ENCODE measurements around the gene TNNC2.
A peak's percentile ranks its signal among the peaks of the same experiment; 100 is the strongest.
"Not testable (repeated sequence)": the region's sequence is repeated elsewhere in the genome, so short reads cannot be mapped to it uniquely, and the experiment has no call there.

TNNC2 gene

DNA sequence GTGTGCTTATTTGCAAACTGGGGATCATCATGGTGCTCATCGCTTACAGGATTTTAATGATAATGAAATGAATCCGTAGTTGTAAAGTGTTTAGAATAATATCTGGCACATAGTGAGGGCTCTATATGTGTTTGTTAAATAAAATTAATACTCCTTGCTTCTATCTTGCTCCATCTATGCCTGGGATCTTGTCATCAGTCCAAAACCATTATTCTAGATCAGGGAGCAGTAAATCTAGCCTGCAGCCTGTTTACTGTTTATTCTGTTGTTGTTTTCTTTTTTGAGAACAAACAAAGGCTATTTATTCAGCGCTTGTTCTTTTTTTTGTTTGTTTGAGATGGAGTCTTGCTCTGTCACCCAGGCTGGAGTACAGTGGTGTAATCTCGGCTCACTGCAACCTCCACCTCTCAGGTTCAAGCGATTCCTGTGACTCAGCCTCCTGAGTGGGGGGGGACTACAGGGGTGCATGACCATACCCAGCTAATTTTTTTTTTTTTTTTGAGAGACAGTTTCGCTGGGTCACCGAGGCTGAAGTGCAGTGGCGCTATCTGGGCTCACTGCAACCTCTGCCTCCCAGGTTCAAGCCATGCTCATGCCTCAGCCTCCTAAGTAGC, 22.0 kb upstream of the TNNC2 start:
- no peak for DNase-seq (ENCODE audit: low read depth)

DNA sequence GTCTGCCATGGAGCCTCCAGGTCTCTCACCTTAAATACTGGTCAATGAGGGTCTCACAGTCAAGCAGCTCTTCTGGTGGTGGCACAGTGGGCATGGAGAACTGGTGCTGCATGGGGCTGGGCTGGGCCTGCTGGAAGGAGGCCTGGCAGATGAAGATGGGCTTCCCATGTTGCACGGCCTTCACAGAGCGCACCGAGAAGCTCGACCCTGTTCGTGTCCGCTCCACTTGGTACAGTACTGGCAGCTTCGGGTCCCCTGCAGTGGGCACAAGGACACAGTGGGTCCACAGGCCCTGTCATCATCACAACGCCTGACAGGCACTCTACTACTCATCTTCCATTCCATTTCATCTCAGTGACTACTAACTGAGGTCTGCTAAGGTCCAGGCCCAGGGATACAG, 21.3 kb upstream of the TNNC2 start:
- no peak for DNase-seq (ENCODE audit: low read depth)

DNA sequence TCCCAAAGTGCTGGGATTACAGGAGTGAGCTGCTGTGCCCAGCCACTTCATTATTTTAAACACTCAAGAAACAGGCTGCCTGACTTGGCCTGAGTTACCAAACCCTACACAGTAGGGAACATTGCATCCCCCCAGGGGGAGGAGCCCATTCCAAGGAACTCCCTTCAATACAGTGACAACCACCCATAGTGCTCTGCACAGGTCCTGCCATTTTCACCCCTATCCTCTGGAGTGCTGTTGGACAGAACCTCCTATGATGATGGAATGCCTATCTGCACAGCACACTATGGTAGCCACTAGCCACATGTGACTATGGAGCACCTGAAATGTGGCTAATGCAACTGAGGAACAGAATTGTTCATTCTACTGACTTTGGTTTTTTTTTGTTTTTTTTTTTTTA, 18.3 kb upstream of the TNNC2 start:
- no peak for DNase-seq (ENCODE audit: low read depth)

DNA sequence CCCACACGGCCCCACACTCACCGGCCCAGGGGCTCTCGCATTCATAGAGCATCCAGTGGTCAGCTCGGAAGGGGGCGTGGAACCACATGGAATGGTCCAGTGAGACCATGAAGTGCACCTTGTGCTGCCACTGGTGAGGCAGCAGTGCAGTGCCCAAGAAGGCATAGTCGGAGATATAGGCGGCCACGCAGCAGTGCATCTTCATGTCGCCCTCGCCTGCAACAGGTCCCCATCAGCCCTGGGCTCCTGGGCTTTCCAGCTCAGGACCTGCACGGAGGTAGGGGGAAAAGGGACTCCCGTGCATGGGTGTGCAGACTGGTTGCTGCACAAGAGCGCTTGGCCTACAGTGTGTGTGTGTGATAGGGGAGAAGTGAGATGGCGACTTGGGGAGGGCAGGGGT, 16.4 kb upstream of the TNNC2 start:
- DNase-seq (ENCODE audit: low read depth), result no peak

DNA sequence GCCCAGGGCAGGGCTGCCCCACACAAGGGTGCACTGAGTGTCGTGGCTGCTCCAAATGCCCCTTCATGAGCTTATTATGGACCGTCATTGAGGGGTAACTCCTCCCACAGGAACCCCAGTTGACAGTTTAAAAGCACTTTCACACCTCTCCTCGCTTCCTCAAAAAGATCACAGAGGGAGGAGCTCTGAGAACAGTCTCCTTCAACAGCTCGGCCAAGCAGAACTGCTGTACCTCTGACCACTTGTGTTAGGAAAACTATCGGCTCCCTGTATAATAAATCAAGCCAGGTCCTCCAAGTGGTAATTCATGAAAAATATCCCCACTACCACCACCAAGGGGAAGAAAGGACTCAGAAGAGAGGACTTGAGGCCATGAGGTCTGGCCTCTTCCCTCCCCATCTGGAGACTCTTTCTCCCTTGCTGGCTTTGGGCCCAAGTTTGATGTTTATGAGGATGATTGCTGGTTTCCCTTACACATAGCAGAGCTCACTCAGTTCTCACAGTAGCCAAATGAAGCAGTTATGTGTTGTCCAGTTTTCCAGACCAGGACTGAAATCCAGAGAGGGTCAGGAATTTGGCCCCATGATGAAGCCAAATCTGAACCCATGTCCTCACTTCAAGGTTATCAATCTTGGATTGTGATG, 15.2 kb upstream of the TNNC2 start:
- DNase-seq (ENCODE audit: low read depth), result no peak

DNA sequence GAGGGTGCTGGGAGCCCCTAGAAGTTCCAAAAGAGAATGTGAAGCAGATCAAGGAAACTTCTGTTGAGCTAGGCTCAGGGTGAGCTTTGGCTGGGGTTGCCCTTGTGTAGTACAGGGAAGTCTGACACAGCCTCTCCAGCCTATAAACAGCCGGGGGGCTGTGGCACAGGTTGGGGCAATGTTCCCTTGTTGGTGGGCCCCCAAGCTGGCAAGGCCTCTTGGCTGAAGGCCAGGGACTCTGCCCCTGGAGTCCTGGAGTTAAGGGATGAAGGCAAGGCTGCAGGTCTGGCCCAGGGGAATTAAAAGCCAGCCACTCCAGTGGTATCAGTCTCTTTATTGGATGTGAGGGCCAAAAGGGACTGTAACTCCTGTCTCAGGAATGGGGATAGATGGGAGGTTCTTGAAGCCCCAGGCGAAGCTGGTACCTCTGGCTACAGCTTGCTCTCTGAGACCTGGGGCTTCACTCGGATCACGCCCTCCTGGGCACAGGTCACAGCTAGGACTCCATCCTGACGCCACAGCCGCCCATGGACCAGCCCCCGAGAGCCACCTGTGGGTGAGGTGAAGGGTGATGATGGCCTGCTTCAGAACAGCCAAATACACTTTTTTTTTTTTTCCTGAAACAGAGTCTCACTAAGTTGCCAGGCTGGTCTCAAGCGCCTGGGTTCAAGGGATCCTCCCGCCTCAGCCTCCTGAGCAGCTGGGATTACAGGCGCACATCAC, 14.5 kb upstream of the TNNC2 start:
- DNase-seq (ENCODE audit: low read depth), result no peak

DNA sequence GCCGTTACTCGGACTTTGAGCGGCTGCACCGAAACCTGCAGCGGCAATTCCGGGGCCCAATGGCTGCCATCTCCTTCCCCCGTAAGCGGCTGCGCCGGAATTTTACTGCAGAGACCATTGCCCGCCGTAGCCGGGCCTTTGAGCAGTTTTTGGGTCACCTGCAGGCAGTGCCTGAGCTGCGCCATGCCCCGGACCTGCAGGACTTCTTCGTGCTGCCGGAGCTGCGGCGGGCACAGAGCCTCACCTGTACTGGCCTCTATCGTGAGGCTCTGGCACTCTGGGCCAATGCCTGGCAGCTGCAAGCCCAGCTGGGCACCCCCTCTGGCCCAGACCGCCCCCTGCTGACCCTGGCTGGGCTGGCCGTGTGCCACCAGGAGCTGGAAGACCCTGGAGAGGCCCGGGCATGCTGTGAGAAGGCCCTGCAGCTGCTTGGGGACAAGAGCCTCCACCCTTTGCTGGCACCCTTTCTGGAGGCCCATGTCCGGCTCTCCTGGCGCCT, 13.6 kb upstream of the TNNC2 start:
- DNase-seq (ENCODE audit: low read depth), result no peak

DNA sequence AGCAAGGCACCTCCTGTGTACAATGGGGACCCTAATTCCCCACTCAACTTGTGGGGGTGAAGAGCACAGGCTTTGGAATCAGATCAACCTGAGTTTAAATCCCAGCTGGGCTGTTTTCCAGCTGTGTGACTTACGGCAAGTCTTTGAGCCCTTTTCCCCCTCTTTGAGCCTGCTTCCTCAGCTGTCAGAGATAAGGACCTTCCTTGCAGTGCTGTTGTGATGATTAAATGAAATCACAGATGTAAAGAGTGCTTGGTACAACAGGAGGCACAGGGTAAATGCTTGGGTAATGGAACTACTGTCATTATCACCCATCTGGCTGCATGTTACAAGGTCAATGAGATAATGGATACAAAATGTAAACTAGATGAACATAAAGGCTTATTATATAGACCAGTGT, 9.7 kb upstream of the TNNC2 start:
- DNase-seq (ENCODE audit: low read depth), result no peak

DNA sequence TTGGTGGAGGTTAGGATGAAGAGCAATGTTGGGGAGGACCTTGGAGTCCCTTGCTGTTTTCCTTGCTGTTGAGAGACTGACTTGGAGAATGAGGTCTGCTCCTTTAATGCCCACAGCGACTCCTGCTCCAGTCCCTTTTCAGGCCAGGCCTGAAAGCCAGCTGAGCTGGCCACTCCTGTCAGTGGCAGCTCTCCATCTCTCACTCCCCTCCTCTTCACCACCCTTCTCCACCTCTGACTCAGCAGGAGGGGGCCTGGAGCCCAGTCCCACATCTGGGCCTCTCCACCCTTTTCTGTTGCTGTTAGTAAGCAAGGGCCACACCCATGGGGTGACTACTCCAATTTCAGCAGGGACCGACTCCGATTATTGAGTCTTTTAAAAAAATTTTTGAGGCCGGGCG, 8.7 kb upstream of the TNNC2 start:
- DNase-seq (ENCODE audit: low read depth), result no peak

DNA sequence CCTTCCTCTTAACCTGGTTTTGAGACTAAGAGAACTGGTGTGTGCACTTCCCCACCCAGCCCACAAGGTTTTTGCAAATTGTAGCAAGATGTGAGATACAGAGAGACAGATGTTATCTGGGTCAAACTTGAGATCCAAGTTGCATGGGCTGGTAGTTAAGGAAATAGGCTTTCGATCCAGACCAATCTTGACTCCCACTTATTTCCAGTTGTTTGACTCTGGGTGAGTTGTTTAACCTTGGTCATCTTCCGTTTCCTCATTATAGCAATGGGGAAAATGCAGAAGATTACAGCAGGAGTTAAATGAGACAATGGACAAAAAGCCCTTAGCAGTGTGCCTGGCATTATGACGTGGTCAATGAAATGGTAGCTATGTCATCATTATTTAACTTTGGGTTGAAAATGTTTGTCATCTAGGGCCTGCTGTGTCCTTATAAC, 8.2 kb upstream of the TNNC2 start:
- no peak for DNase-seq (ENCODE audit: low read depth)

DNA sequence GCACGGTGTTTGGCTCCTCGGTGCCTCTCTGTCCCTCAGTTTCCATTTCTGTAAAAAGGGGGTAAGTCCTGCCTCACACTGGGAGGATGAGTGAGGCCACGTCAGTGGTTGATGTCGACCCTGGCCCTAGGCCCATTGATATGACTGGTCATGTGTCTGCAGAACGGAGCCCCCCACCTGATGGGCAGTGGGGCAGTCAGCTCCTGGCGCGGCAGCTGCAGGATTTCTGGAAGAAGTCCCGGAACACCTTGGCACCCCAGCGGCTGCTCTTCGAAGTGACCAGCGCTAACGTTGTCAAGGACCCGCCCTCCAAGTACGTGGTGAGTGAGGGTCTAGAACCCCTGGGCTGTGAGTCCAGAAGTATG, 7.7 kb upstream of the TNNC2 start:
- no peak for DNase-seq (ENCODE audit: low read depth)

DNA sequence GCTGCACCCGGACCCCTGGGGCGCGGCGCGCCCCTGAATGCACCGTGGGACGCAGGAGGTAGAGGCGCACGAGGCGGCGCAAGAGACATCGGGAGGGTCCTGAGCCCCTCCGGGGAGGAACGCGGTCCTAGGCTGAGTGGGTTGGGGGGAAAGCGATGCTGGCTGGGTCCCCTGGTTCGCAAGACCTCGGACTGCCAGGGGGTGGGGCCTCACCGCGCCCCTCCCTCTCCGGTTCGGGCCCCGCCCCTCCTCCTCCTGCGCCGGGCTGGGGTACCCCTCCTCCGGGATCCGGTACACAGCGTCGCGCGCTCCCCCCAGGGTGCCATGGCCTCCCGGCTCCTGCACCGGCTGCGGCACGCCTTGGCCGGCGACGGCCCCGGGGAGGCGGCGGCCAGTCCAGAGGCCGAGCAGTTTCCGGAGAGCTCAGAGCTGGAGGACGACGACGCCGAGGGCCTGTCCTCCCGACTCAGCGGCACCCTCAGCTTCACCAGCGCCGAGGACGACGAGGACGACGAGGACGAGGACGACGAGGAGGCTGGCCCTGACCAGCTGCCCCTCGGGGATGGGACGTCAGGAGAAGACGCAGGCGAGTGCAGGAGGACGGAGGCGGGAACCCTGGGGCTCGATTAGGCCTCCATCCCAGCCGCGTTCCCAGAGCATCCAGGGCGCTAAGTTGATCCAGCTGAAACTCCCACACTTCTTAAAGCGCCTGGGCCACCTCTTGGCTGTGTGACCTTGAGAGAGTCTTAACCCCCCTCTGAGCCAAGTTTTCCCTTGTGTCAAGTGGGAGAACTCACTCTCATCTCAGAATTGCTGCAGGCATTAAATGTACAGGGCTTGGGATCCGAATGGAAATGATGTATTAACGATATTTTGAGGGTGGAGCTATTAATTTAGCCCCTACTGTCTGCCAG, 7.0 kb upstream of the TNNC2 start:
- DNase-seq (ENCODE audit: low read depth), result peak; percentile 18

DNA sequence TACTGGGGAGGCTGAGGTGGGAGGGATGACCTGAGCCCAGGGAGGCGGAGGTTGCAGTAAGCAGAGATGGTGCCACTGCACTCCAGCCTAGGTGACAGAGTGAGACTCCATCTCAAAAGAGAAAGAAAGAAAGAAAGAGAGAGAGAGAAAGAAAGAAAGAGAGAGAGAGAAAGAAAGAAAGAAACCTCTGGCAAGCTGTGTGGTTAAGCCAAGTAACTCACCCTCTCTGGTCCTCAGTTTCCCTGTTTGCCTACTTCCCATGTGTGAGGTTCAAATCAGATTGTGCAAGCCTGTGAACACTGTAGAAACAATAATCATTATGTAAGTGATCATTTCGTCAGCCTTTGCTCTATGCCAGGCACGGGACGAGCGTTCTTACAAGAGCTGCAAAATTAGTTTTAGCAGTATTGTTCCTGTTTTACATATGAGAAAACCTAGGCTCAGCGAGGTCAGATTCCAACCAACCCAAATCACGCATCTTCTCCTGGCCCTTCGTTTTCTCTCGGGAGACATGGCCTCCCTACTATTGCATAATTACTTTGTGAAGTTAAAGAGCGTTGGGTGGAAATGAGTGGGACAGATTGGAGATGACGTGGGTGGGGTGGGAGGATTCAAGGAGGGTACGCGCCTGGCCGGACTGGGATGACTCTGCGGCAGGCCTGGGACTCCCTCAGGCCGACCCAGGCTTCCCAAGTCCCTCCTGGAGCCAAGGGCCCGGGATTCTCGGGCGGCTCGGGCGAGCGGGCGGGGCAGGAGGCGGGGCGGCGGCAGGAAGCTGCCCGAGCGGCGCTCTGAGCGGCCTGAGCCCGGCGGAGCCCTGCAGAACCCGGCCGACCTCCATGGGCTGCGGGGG, 6.1 kb upstream of the TNNC2 start, which contains the start of gene SNX21:
Gene SNX21 (plus strand): TSS at position 770 of the 853 bp plus-strand sequence. CDS start 121 bp downstream, outside the sequence.
- DNase-seq (ENCODE audit: low read depth), result peak; percentile 3

DNA sequence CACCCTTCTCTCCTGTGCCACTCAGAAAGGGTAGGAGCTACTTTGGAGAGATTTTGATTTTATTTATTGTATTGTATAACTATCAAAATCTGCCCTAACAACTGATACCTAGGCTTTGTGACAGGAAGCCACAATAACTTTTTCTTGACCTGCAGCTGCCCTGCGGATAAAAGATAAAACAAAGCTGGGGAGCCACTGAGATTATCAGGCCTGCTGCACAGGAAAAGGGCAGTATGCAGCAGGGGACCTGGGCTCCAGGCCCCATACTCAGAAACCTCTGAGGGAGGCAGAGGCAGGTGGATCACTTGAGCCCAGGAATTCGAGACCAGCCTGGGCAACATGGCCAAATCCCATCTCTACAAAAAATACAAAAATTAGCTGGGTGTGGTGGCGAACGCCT, 5.5 kb upstream of the TNNC2 start:
- no peak for DNase-seq (ENCODE audit: low read depth)

DNA sequence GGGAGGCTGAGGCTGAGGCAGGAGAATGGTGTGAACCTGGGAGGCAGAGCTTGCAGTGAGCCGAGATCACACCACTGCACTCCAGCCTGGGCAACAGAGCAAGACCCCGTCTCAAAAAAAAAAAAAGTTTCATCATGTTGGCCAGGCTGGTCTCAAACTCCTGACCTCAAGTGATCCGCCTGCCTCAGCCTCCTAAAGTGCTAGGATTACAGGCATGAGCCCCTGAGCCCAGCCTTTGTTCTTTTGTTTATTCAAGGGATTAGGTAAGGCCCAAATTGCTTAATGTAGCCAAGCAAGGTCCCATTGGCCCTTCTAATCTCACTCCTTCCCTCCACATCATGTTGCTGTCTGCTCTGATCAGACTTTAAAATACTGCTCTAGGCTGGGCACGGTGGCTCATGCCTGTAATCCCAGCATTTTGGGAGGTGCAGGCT, 2.6 kb upstream of the TNNC2 start:
- DNase-seq (ENCODE audit: low read depth), result not testable (repeated sequence)

DNA sequence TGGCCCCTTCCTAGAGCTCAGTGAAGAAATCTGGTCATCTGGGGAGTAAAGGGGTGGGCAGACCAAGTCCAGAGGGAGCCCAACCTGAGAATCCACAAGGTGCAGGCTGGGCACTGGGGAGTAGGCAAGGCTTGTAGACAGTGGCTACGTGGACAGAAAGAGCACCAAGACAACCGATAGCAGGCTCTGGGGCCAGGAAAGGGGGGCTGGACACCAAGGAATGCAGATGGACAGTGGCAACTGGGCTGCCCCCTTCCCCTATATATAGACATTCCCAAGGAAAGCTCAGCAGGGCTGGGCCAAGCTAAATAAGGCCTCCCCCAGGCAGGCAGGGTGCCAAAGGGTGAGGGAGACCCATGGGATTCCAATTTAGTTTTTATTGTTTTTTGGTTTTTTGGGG, 1.5 kb upstream of the TNNC2 start:
- no peak for DNase-seq (ENCODE audit: low read depth)

DNA sequence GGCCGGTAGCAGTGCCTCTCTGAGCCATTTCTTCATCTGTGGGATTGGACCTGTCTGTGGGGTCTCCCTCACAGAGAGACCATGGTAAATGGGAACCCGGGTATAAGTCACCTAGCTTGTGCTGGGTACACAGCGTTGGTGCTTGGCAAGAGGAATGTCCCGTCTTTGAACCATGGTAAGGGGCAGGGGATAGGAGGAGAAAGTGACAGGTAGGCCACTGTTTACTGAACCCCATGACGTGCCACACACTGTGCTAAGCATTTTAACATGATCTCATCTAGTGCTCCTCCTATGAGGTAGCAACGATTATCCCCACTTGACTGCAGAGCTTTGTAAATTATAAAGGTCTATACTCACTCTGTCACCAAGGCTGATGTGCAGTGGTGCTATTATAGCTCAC, 600 bp upstream of the TNNC2 start:
- DNase-seq (ENCODE audit: low read depth), result no peak

DNA sequence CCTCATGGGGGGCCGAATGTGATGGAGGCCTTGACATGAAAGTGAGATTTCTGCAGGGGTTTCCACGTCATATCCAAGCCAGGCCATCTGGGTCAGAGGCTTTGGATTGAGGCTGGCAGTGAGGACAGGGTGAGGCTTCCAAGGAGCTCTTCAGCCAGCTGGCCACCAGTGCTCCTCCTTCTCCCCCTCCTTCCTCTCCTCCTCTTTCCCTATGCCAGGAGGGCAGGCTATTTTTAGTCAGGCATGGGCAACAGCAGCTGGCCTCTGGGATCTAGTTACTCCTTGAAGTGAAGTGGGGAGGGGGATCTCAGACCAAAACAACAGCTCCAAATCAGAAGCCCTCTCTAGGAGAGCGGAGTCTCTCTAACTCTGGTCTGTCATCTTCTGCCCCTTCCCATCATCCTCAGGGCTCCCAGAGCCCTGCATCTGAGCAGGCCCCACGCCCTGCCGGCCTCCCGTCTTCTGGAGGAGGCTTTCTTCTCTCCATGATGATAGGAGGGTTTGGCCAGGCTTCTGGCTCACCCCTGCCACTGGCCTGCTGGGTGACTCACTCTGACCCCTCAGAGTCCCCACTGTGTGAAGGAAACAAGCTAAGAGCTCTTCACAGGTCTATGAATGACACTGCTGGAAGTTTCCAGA, 612 bp downstream of the TNNC2 start:
- DNase-seq (ENCODE audit: low read depth), result no peak

DNA sequence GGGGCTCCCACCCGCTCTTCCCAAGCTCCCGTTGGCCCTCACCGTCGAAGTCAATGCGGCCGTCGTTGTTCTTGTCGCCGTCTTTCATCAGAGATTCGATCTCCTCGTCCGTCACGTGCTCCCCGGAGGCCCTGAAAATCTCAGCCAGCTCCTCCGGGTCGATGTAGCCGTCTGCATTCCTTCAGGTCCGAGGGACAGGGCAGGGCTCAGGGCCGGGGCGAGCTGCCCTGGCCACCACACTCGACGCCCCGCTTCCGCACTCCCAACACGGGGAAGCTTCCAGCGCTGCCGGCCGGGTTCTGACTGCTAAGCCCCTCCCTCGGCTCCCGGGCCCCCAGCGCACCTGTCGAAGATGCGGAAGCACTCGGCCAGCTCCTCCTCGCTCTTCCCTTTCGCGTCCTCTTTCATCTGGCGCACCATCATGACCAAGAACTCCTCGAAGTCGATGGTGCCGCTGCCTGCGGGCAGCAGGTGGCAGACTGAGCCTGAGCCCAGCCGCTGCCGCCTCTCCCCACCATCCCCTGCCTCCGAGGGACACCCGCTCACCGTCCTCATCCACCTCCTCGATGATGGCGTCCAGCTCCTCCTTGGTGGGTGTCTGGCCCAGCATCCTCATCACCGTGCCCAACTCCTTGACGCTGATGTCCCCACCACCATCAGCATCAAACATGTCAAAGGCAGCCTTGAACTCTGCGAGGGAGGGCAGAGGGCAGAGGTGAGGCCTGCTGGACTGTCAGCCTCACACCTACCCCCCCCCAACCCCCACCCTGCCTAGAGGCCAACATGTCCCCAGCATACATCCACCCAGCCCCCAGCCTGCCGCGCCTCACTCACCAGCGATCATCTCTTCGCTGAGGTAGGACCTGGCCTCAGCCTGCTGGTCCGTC, 2.9 kb downstream of the TNNC2 start:
- peak; percentile 20 for DNase-seq (ENCODE audit: low read depth)

DNA sequence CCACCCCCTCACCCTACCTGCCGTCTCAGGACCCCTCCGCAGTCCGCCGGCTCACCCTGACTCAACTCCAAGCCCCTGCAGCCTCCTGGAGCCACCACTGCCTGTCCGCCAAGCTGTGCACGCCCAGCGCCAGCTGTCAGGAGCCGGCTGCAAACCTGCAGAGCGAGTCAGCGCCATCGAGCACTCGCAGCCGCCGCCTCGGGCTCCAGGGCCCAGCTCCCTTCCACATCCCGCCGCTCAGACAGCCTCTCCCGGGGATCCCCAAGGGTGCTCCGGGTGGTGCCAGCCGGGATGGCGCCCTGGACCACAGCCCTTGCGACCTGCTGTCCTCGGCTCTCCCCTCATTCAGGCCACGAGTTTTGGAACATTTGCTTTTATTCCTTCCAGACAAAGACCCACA, 4.3 kb downstream of the TNNC2 start:
- DNase-seq (ENCODE audit: low read depth), result no peak
